ENCODE measurements around the gene CRABP2. TPM values are rescaled to one million over a fixed set of nuclear protein-coding genes. Genes with fewer than 3 reads are reported as not detected.

The CRABP2 gene
- total RNA-seq, 1 donor from 2014 or later: 278 TPM

GRCh38 chr1:156705918-156706656 is 704 bp upstream of the CRABP2 start:
- Mint-ChIP-seq H3K27me3 (ENCODE audit: low read depth, unreplicated experiment) (no peaks in the 10 kb centered on the region), H3K27ac (ENCODE audit: unreplicated experiment) (peak overlapping the region; percentile 93), H3K36me3 (ENCODE audit: low read depth, unreplicated experiment) (peaks cover 3% of the 10 kb centered on the region), H3K9me3 (ENCODE audit: unreplicated experiment) (no peaks in the 10 kb centered on the region), H3K4me1 (ENCODE audit: low read depth, unreplicated experiment) (peaks cover 44% of the 10 kb centered on the region), H3K4me3 (ENCODE audit: unreplicated experiment) (peak overlapping the region; percentile 88)
- Histone ChIP-seq H3K27ac (ENCODE audit: low read depth, low read length) (no peak overlapping the region), H3K79me2 (ENCODE audit: insufficient read depth, low read length) (no peaks in the 10 kb centered on the region), H3K9ac (ENCODE audit: low read length) (peak overlapping the region; percentile 66), H3K4me2 (ENCODE audit: low read length) (peak overlapping the region; percentile 90), H3K9me3 (ENCODE audit: insufficient read depth, low read depth, low read length) (no peaks in the 10 kb centered on the region), H4K20me1 (ENCODE audit: insufficient read depth, low read length) (no peaks in the 10 kb centered on the region), H3K27me3 (ENCODE audit: insufficient read depth, low read length) (peaks cover 3% of the 10 kb centered on the region), H3K4me1 (ENCODE audit: insufficient read depth, low read length) (peaks cover 71% of the 10 kb centered on the region), H2AFZ (ENCODE audit: low read depth, low read length) (peak overlapping the region; percentile 58), H3K36me3 (ENCODE audit: insufficient read depth, low read length) (no peaks in the 10 kb centered on the region), H3K4me3 (ENCODE audit: insufficient read depth, low read depth, low read length) (peak overlapping the region; percentile 39)
- TF ChIP-seq CTCF (IDR thresholded peaks at IDR 0.05; ENCODE audit: insufficient read depth, low read depth, low read length) (peak; percentile 50), EZH2 (IDR thresholded peaks at IDR 0.05; ENCODE audit: insufficient read depth, low read length) (no peak)
- no peak for FAIRE-seq
- DNase-seq (ENCODE audit: low read depth): no peak

- Histone ChIP-seq H4K20me1 (ENCODE audit: insufficient read depth, low read length) (no peaks in the 10 kb centered on the region), H3K4me2 (ENCODE audit: low read length) (peak overlapping the region; percentile 90), H3K27me3 (ENCODE audit: insufficient read depth, low read length) (peaks cover 3% of the 10 kb centered on the region), H2AFZ (ENCODE audit: low read depth, low read length) (peak overlapping the region; percentile 32), H3K4me3 (ENCODE audit: insufficient read depth, low read depth, low read length) (peak overlapping the region; percentile 47), H3K79me2 (ENCODE audit: insufficient read depth, low read length) (no peaks in the 10 kb centered on the region), H3K4me1 (ENCODE audit: insufficient read depth, low read length) (peaks cover 59% of the 10 kb centered on the region), H3K27ac (ENCODE audit: low read depth, low read length) (no peak overlapping the region), H3K9me3 (ENCODE audit: insufficient read depth, low read depth, low read length) (no peaks in the 10 kb centered on the region), H3K9ac (ENCODE audit: low read length) (peak overlapping the region; percentile 66), H3K36me3 (ENCODE audit: insufficient read depth, low read length) (no peaks in the 10 kb centered on the region)
- FAIRE-seq (no peak), DNase-seq (ENCODE audit: low read depth) (peak; percentile 56)
- peak overlapping the region; percentile 88 for H3K4me3 Mint-ChIP-seq (ENCODE audit: unreplicated experiment)
- peaks cover 10% of the 10 kb centered on the region for H3K36me3 Mint-ChIP-seq (ENCODE audit: low read depth, unreplicated experiment)
- H3K9me3 Mint-ChIP-seq (ENCODE audit: unreplicated experiment): no peaks in the 10 kb centered on the region
- no peaks in the 10 kb centered on the region for H3K27me3 Mint-ChIP-seq (ENCODE audit: low read depth, unreplicated experiment)
- H3K27ac Mint-ChIP-seq (ENCODE audit: unreplicated experiment): peak overlapping the region; percentile 83
- H3K4me1 Mint-ChIP-seq (ENCODE audit: low read depth, unreplicated experiment): peaks cover 39% of the 10 kb centered on the region
- TF ChIP-seq CTCF (IDR thresholded peaks at IDR 0.05; ENCODE audit: insufficient read depth, low read depth, low read length): no peak
- no peak for TF ChIP-seq EZH2 (IDR thresholded peaks at IDR 0.05; ENCODE audit: insufficient read depth, low read length)
Observed at GRCh38 chr1:156704930-156705320, 458 bp downstream of the CRABP2 start.

- H3K4me1 ChIP-seq (ENCODE audit: insufficient read depth, low read length): peaks cover 52% of the 10 kb centered on the region
- H4K20me1 ChIP-seq (ENCODE audit: insufficient read depth, low read length): no peaks in the 10 kb centered on the region
- no peak for DNase-seq (ENCODE audit: low read depth)
- H2AFZ ChIP-seq (ENCODE audit: low read depth, low read length): no peak overlapping the region
- H3K79me2 ChIP-seq (ENCODE audit: insufficient read depth, low read length): no peaks in the 10 kb centered on the region
- Mint-ChIP-seq H3K9me3 (ENCODE audit: unreplicated experiment) (no peaks in the 10 kb centered on the region), H3K27me3 (ENCODE audit: low read depth, unreplicated experiment) (no peaks in the 10 kb centered on the region), H3K36me3 (ENCODE audit: low read depth, unreplicated experiment) (peaks cover 14% of the 10 kb centered on the region), H3K4me3 (ENCODE audit: unreplicated experiment) (peak overlapping the region; percentile 88), H3K4me1 (ENCODE audit: low read depth, unreplicated experiment) (peaks cover 39% of the 10 kb centered on the region), H3K27ac (ENCODE audit: unreplicated experiment) (peak overlapping the region; percentile 78)
- H3K27ac ChIP-seq (ENCODE audit: low read depth, low read length): no peak overlapping the region
- peaks cover 2% of the 10 kb centered on the region for H3K9me3 ChIP-seq (ENCODE audit: insufficient read depth, low read depth, low read length)
- H3K4me2 ChIP-seq (ENCODE audit: low read length): peak overlapping the region; percentile 90
- H3K27me3 ChIP-seq (ENCODE audit: insufficient read depth, low read length): peaks cover 3% of the 10 kb centered on the region
- TF ChIP-seq EZH2 (IDR thresholded peaks at IDR 0.05; ENCODE audit: insufficient read depth, low read length): no peak
- TF ChIP-seq CTCF (IDR thresholded peaks at IDR 0.05; ENCODE audit: insufficient read depth, low read depth, low read length): no peak
- H3K4me3 ChIP-seq (ENCODE audit: insufficient read depth, low read depth, low read length): no peak overlapping the region
- no peaks in the 10 kb centered on the region for H3K36me3 ChIP-seq (ENCODE audit: insufficient read depth, low read length)
- FAIRE-seq: no peak
- H3K9ac ChIP-seq (ENCODE audit: low read length): peak overlapping the region; percentile 66
Observed at GRCh38 chr1:156704166-156704711, 1.1 kb downstream of the CRABP2 start.

Measured in astrocyte (in vitro differentiated cells and primary cell).